Fibroblast of skin of right quadriceps (primary cell): Measurements from ENCODE around the gene DAP3.
"Not testable (repeated sequence)": the region's sequence is repeated elsewhere in the genome, so short reads cannot be mapped to it uniquely, and the experiment has no call there.

Experiments used
- DNase-seq: peaks from one replicate; pipeline ENCODE4 v3.0.0-alpha.2; 2013

Gene DAP3

DNA sequence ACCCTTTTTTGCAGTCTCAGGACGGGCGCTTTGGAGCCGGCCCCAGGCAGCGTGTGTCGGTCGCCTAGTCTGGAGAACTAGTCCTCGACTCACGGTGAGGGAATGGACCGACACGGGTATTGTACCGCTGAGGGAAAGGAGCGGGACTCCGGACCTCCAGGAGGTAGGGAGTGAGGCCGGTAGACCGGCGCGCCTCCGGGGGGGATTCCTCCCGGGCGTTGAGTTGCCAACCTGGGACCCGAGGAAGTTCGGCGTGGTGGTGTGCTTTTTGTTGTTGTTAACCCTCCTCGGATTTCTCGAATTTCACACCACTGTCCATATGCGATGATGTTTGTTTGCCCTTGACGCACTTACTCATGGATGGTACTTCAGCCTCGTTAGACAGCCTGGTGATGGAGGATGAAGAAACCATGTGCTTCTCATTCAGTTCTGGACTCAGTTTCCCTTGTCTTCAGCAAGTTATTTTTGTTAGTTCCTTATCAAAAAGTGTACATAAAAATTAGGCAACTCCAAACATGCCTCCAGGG lies at the start of gene DAP3:
TSS of gene DAP3 (plus strand) at position 11 of the 527 bp plus-strand sequence. CDS start 20,689 bp downstream, outside the sequence.
- DNase-seq, result not testable (repeated sequence)

DNA sequence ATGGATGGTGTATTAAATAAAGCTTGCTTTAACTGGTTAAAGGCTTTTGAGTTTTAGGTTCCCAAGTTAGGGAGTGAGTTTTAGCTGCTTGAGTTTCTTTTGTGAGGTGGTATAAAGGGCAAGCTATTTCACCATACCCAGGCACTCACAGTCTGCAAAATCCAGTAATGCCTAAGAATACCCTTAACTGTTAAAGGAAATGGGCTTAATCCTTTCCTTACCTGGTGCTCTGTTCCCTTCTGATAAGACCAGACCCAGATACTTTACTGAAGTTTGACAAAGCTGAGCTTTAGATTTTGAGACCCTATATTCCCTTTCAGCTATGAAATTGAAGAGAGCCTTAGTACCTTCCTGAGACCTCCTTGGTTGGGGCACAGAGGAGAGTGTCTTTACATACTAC lies 48.5 kb upstream of the DAP3 start:
- no peak for DNase-seq

DNA sequence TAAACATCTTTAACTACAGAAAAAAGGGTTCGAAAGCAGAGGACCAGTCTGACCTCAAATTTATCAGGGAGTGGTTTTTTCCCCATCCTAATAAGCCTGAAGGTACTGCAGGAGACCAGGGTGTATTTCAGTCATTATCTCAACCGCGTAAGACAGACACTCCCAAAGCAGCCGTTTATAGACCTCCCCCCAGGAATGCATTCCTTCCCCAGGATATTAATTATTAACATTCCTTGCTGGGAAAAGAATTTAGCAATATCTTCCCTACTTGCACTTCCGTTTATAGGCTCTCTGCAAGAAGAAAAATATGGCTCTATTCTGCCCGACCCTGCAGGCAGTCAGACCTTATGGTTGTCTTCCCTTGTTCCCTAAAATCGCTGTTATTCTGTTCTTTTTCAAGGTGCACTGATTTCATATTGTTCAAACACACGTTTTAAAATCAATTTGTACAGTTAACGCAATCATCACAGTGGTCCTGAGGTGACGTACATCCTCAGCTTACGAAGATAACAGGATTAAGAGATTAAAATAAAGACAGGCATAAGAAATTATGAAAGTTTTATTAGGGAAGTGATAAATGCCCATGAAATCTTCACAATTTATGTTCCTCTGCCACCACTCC lies 46.2 kb upstream of the DAP3 start:
- not testable (repeated sequence) for DNase-seq

DNA sequence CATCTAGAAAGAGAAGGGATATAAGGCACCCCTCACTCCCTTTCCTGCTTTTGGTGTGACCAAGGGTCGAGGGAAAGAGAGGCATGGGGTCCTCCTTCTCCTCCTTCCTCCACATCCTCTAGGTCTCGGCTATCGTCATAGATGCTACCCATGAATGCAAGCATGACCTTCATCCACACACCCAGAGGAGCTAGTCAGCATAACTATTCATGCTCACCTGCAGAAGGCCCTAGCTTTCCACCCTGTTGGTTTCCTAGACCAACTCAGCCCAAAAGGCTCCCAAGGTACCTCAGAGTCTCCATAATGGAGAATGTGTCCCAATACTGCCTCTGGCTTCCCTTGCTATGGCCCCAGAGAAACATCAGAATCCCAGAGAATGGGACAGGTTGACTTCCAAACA lies 45.7 kb upstream of the DAP3 start:
- no peak for DNase-seq

DNA sequence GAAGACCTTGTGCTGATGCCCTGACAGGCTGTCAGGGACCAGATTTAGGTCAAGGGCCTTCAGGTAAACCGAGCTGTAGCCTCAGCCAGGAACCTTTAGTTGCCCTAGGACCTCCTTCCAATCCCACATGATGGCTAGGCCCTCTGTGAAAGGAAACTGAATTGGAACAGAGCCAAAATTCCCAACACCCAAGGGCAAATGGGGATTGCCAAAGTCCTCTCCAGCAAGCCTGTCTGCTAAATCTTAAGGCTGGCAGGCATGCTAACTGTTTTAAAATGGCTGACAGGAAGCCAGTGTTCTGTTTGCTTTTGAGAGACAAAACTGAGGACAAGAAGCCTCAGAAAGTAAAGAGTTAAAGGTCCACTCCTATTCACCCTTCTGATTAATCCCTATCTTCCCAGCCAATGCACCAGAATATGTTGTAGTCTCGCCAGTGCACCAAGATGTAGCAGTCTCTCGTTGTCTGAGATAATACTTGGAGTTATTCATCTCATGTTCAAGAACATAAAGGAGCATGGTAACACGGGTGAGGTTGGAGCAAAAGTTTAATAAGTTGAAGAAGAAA lies 43.8 kb upstream of the DAP3 start:
- DNase-seq, result no peak

DNA sequence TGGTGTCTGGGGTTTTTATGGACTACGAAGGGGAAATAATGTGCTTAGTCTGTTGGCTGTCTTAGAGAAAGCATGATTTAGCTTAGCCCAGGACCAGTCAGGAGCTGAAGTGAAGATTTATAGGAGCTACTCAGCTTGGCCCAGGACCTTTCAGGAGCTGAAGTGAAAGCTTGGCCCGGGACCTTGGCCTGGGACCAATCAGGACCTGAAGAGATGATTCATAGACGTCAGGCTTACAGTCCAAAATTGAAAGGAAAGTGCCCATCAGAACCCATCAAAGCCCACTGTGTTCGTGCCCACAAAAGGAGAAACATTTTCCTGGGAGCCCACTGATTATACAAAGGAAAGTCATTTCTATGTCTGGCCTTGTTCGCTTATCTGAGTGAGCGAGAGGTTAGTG lies 43.2 kb upstream of the DAP3 start:
- DNase-seq, result peak; percentile 14

DNA sequence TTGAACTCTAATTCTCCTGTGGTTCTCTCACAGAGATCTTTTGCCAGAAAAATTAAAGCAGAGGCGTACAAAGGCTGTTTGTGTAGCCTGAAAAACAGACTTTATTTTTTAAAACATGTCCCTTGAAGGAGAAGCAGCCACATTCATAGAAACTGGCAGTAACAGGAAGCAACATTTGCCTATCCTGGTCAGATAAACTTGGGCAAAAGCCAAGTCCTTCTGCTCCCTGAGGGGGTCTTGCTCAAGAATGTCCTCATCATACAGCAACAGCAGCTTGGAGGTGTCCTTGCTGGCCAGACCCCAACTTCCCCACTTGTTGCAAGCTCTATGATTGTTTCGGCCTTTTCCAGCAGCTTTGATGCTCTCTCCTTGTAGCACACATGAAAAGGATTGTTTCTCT lies 42.6 kb upstream of the DAP3 start:
- DNase-seq, result peak; percentile 26

DNA sequence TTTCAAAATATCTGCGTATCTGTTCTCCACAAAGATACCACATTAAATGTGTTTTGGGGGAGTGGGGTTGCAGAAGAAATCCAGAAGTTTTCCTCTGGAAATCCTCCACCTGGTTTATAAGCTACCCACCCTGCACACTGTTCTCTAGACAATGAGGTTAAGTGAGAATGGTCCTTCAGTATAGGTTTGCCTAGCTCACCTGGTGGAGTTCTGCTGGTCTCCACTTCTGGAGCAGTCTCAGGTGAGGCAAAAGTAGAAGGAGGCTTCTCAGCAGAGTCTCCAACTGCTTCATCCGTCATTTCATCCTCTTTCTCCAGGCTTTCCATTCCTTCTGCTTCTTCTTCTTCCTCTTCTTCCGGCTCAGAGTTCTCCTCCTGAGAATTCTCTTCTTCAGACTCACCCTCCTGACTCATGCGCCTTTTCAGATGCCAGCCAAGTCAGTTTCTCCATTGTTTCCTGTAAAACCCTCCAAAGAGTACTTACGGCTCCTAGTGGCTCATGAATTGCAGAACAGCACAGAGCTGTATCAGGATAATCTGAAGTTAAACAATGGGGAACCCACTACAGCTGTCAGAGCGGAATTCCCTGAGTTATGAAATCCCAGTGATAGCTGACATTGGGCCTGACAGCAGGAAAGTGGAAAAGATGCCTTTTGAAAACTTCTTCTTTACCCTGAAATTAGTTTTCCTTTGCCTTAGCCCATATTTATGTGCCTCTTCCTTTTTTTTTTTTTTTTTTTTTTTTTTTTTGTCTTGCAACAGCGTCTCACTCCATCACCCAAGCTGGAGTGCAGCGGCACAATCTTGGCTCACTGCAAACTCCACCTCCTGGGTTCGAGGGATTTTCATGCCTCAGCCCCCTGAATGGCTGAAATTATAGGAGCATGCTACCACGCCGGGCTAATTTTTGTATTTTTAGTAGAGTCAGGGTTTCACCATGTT lies 40.4 kb upstream of the DAP3 start:
- peak; percentile 87 for DNase-seq

DNA sequence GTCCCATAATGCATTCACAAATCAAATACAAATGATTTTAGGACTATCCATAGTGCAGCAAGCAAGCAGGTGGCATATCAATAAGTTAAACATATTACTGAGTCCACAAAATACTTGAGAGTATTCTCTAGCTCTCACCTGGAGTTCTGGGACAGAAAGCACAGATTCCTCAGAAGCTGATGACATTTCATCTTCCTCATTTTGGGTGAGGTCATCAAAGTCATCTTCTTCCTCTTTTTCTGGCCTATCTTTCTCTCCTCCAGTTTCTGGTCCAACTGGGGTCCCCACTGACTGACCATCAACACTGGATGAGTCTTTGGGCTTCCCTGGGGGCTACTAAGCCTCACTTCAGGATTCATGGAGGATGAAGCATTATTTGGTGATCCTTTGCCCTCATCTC lies 39.2 kb upstream of the DAP3 start:
- no peak for DNase-seq

DNA sequence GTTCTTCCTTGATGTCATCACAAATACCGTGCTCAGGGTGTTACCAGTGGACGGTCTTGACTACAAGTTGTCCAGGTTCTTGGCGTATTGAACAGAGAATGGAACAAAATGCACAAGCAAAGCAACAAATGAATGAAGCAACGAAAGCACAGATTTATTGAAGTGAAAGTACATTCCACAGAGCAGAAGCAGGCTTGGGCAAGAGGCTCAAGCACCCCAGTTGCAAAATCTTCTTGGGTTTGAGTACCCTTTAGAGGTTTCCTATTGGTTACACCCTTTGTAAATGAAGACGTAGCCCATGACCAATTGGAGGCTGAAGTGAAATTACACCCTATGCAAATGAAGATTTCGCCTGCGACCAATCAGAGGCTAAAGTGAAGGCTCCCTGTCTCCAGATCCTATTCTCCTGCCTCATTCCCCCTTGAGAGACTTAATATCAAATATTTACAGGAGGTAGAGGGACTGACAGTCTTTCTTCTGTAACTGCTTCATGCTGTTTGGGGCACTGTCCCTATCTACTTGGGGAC lies 38.6 kb upstream of the DAP3 start:
- no peak for DNase-seq

DNA sequence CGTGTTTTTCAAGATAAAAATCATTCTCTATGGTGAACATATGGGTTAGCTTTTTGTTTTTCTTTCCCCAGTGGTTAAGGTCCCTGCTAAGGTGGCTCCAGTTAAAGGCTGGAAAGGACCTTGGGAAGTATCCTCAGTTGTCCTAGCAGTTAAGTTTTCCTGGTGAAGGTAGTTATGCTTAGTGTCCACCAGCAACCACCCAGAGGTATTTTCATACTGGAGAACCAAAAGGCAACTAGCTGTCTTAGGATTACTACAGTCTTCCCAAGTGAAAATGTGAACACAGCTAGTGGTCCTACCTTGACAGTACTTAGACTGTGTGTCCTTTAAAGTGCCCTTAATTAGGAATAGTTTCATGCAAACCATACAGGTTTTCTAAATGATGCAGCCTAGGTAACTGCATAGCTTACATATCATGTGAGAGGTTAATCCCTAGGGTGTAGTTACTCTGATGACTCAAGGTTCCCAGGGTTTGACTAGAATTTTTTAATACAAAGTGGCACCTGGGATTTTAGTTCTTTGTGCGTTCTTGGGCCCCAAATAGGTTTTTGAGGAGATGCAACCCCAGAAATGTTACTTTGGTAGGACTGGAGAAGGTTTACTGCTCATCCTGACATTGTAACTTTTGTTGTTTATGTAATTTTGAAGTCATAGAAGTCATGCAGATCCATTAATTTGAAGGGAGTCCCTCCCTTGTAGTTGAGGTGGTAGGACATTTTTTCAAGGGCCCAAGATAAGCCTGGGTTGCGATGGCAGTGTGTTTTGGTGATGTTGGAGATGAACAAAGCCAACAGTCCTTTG lies 36.8 kb upstream of the DAP3 start:
- DNase-seq, result no peak

DNA sequence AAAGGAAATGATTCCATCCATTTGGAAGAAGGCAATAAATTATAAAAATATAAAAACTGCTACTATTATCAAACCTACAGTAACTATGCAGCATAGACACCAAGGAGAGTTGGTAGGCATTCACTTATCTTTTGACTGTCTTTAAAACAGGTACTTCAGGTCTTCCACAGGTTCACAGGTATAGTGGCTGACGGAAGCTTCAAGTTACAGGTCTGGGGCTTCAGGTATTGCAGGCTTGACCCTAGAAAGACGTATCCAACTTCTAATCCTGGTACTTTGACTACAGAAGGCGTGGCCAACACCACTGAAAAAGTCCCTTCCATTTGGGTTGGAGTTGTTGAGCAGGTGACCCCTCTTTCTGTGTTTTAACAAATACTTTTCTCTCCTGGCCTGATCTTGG lies 35.9 kb upstream of the DAP3 start:
- no peak for DNase-seq

DNA sequence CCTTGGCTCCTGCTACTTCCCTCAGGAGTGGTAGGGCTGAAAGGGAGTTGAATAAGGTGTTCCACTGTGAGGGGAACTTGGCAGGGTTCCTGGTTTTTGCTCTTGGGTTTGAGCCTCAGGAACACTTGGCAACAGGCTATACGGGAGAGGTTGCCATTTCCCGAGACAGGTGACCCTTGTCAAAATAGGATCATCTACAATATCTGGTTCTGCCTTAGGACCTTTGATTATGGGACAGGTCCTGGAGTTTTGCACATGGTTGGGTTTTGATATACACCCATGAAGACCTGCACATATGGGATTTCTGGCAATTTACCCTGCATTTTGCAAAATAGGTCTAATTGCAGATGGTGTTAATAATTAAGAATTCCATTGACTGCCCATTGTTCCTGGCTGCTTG lies 31.4 kb upstream of the DAP3 start:
- DNase-seq, result no peak

DNA sequence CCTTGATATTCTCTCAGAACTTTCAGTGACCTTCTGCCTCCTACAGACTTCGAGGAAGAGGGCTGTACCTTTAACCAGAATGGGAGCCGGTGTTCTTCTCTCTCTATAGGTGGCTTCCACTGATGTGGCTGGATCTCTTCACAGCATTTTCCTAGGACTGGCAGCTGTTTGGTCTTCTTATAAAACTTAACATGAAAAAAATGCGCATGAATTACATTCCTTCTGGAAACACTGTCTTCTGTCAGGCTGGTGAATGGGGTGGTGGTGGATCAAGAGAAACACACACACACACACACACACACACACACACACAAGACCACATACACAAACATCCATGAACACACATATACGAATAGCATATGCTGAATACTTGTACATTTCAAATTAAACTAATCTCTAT lies 27.7 kb upstream of the DAP3 start:
- DNase-seq, result not testable (repeated sequence)

DNA sequence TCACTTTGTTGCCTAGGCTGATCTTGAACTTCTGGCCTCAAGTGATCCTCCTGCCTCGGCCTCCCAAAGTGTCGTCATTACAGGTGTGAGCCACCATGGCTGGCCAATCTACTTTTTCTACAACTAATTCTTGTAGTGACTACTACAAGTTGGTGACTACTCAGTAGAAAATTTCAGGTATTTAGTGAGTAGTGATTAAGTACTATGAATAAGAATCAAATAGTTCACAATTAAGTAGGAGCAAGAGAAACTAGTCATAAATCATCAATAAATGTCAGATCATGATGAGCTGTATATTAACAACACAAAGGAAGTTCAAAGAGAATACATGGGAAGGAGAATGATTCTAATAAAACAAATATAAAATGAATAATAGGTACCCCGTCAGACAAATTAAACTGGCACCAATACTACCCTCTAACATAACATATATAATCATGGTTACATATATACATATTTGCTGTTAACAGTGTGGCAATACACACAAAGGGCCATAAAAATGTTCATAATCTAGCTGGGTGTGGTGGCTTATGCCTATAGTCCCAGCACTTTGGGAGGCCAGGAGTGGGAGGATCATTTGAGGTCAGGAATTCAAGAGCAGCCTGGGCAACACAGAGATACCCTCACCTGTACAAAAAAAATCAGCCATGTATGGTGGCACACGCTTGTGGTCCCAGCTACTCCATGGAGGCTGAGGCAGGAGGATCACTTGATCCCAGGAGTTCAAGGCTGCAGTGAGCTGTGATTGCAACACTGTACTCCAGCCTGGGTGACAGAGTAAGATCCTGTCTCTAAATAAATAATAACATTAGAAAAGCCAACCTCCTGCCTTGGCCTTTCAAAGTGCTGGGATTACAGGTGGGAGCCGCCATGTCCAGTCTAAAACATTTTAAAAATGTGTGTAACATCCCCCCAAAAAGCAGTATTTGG lies 19.4 kb upstream of the DAP3 start:
- no peak for DNase-seq

DNA sequence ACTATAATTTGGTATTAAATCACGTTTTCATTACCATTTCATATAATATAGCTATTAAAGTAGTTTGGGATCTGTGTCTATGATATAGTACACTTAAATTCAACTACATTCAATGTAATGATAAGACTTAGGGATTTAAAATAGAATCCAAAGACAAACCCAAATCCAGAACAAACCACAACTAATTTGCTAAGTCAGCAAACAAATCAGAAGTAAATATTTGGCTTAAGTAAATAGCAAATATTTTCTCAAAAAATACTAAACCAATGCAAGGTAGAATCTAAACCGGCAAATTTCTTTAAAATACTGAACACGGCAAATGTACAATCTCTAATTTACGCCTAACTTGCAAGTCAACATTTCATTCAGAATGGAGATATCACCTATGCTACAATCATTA lies 17.1 kb upstream of the DAP3 start:
- DNase-seq, result no peak

DNA sequence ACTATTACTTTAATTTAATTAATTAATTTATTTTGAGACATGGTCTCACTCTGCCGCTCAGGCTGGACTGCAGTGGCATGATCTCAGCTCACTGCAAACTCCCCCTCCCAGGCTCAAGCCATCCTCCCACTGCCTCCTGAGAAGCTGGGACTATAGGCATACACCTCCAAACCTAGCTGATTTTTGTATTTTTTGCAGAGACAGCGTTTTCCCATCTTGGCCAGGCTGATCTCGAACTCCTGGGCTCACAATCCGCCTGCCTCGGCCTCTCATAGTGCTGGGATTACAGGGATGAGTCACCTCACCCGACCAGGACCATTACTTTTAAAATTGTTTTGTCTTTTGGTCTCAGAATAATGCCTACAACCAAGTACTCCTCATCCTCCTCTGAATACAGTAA lies 15.9 kb upstream of the DAP3 start:
- no peak for DNase-seq

DNA sequence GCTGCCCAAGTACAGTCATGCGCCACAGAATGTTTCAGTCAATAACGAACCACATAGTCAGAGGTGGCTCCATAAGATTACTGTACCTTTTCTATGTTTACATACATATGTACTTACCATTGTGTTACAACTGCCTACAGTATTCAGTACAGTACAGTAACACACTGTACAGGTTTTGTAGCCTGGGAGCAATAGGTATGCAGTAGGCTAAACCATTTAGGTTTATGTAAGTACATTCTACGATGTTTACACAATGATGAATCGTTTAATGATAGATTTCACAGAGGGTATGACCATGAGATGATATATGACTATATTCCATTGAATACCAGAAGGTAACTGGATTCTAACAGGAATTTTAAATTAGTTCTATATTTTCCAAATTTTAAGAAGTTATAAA lies 10.9 kb upstream of the DAP3 start:
- no peak for DNase-seq

DNA sequence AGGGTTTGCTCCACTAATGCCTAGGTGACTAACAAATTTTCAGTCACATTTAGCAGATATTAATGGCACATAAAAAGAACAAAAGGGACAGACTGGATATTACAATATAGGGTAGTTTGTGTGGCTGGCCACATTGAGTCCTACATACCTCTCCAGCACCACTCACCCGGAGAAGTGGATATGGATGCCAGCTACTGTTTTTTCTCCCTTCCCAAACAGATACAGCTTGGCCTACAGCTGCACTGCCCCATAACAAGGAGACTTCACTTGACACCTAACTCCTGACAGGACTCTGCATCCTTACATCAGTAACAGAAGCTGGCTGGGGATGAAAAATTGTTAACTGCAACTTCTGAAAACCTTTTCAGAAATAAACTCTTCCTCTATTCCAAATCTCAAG lies 9.9 kb upstream of the DAP3 start:
- DNase-seq, result not testable (repeated sequence)

DNA sequence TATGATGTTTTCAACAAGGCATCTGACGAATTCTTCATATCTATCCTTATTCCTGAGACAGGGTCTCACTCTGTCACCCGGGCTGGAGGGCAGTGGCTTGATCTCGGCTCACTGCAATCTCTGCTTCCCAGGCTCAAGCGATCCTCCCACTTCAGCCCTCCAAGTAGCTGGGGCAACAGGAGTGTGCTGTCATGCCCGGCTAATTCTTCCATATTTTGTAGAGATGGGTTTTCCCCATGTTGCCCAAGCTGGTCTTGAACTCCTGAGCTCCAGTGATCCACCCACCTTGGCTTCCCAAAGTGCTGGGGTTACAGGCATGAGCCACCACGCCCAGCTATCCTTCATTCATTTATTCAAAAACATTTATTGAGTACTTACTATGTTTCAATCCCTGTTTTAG lies 8.4 kb upstream of the DAP3 start:
- DNase-seq, result no peak

DNA sequence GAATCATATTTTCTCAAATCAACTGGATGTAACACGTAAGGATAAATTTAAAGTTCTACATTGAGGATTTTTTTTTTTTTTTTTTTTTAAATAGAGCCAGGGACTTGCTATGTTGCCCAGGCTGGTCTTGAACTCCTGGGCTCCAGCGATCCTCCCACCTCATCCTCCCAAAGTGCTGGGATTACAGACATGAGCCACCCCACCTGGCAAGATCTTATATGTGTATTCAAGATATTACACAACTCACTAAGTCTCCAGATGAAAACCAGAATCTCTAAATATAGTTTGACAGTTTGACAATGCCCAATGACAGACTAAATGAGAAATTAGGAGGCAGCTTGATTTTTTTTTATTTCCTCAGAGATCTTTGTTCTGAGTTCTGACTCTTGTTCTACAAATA lies 7.1 kb upstream of the DAP3 start:
- no peak for DNase-seq
